Measurements from ENCODE around the gene IGFBP6.

GRCh38 chr12:53123578-53124351 lies 26.3 kb downstream of the IGFBP6 start:
- TF ChIP-seq POLR2AphosphoS5 (IDR thresholded peaks at IDR 0.05): no peak
- TF ChIP-seq POLR2A (IDR thresholded peaks at IDR 0.05): no peak
- TF ChIP-seq CTCF (IDR thresholded peaks at IDR 0.05): no peak

All from breast epithelium (tissue), 3 donors.